BJ (cell line): ENCODE data around the gene VAV2. TPM values are rescaled to one million over a fixed set of nuclear protein-coding genes. Genes with fewer than 3 reads are reported as not detected.

Source experiments
- CTCF ChIA-PET: fragments of 350-600 bp; formaldehyde crosslinking; extraction: SDS; loops from one replicate; lab custom pipeline; 2021; ENCODE audit warnings: antibody characterized with exemption, inconsistent platforms; lab: Yijun Ruan, JAX
- POLR2A ChIA-PET: fragments of 300-600 bp; sonication (Branson Sonifier 250); formaldehyde crosslinking; extraction: SDS; loops from one replicate; lab custom pipeline; 2021; ENCODE audit warnings: antibody characterized with exemption; lab: Charles Lee
- DNase-seq: peaks from one replicate; pipeline ENCODE4 v3.0.0-alpha.2; 2011; ENCODE audit warnings: low read depth
- H3K27me3 ChIP-seq: 2 replicates; pipeline ENCODE4 v1.6.0; 2011; ENCODE audit warnings: low read length; ENCODE audit not compliant: control insufficient read depth, insufficient read depth
- H3K36me3 ChIP-seq: 2 replicates; pipeline ENCODE4 v1.5.1; 2011; ENCODE audit warnings: low read length; ENCODE audit not compliant: control insufficient read depth, insufficient read depth
- H3K4me3 ChIP-seq: 2 replicates; pipeline ENCODE4 v1.5.1; 2011; ENCODE audit warnings: low read depth, mild to moderate bottlenecking, control low read depth, low read length
- CTCF ChIP-seq: IDR thresholded peaks from 2 replicates; pipeline ENCODE4 v1.5.1; 2011; ENCODE audit warnings: low read depth, mild to moderate bottlenecking, control low read depth, inconsistent platforms, low read length, moderate library complexity; ENCODE audit not compliant: insufficient read depth
- polyA plus RNA-seq: library from polyadenylated mRNA; depleted of rRNA; stranded (reverse); fragments of >200 nt; gene quantifications from 2 replicates; pipeline ENCODE4 v1.2.3, GENCODE V29; 2011

The VAV2 gene
- polyA plus RNA-seq, 1 experiment = 9.9 TPM

GRCh38 chr9:133977421-133978201 lies 14.5 kb downstream of the VAV2 start:
- Histone ChIP-seq H3K27me3 (no peaks in the 10 kb centered on the region), H3K36me3 (peaks cover 5% of the 10 kb centered on the region), H3K4me3 (no peak overlapping the region)
- ChIA-PET CTCF (interaction anchor here (1.0 kb wide), 1 partner anchor 11 kb away, joined by 3 read pairs; no protein-coding TSS in a partner anchor), POLR2A (no interaction called here)
- DNase-seq = no peak
- no peak for TF ChIP-seq CTCF

- POLR2A ChIA-PET = no interaction called here
- no peak for DNase-seq
- Histone ChIP-seq H3K27me3 (no peaks in the 10 kb centered on the region), H3K4me3 (no peak overlapping the region), H3K36me3 (peaks cover 5% of the 10 kb centered on the region)
- CTCF ChIA-PET = interaction anchor here (0.9 to 1.0 kb wide), 2 partner anchors 10 to 16 kb away, joined by 3 read pairs; no protein-coding TSS in a partner anchor
- no peak for TF ChIP-seq CTCF
Observed at GRCh38 chr9:133976887-133977286, 15.2 kb downstream of the VAV2 start.

- ChIA-PET CTCF (interaction anchor here (0.9 to 1.0 kb wide), 2 partner anchors 9 to 17 kb away, joined by 3 read pairs; no protein-coding TSS in a partner anchor), POLR2A (no interaction called here)
- no peaks in the 10 kb centered on the region for H3K27me3 ChIP-seq
Observed at GRCh38 chr9:133976191-133976861, 15.8 kb downstream of the VAV2 start.

GRCh38 chr9:133975511-133975910 lies 16.6 kb downstream of the VAV2 start:
- no peak for DNase-seq
- peaks cover 5% of the 10 kb centered on the region for H3K36me3 ChIP-seq
- H3K4me3 ChIP-seq = no peak overlapping the region
- H3K27me3 ChIP-seq = no peaks in the 10 kb centered on the region
- ChIA-PET POLR2A (no interaction called here), CTCF (interaction anchor here (0.6 kb wide), 1 partner anchor 111 kb away, joined by 3 read pairs; no protein-coding TSS in a partner anchor)
- TF ChIP-seq CTCF = no peak

More at GRCh38 chr9:133976191-133976861, 15.8 kb downstream of the VAV2 start:
- TF ChIP-seq CTCF = no peak
- Histone ChIP-seq H3K36me3 (peaks cover 5% of the 10 kb centered on the region), H3K4me3 (no peak overlapping the region)
- no peak for DNase-seq

- Histone ChIP-seq H3K4me3 (no peak overlapping the region), H3K27me3 (no peaks in the 10 kb centered on the region), H3K36me3 (peaks cover 5% of the 10 kb centered on the region)
- ChIA-PET CTCF (interaction anchor here (0.6 kb wide), 1 partner anchor 111 kb away, joined by 3 read pairs; no protein-coding TSS in a partner anchor), POLR2A (no interaction called here)
- TF ChIP-seq CTCF = no peak
- no peak for DNase-seq
Observed at GRCh38 chr9:133974631-133975341, 17.3 kb downstream of the VAV2 start.
